GM19099 (cell line): Measurements from ENCODE around the gene LRP5.

Source experiments
- POLR2A ChIP-seq: IDR thresholded peaks from 3 replicates; pipeline ENCODE4 v1.6.1; 2011; ENCODE audit warnings: low read depth; ENCODE audit not compliant: insufficient read length; ENCODE audit errors: extremely low read depth

Gene LRP5

GRCh38 chr11:68298659-68299516 lies 13.5 kb upstream of the LRP5 start:
- TF ChIP-seq POLR2A, result no peak

- TF ChIP-seq POLR2A, result no peak
These were observed 12.1 kb upstream of the LRP5 start for GRCh38 chr11:68300076-68300830.

GRCh38 chr11:68302256-68302655 lies 10.1 kb upstream of the LRP5 start:
- TF ChIP-seq POLR2A, result no peak

- TF ChIP-seq POLR2A, result no peak
These were observed 9.7 kb upstream of the LRP5 start for GRCh38 chr11:68302670-68303069.

- TF ChIP-seq POLR2A, result no peak
These were observed 9.3 kb upstream of the LRP5 start for GRCh38 chr11:68303083-68303482.

- no peak for TF ChIP-seq POLR2A
These were observed 8.2 kb upstream of the LRP5 start for GRCh38 chr11:68303982-68304780.

- TF ChIP-seq POLR2A, result no peak
These were observed 5.8 kb upstream of the LRP5 start for GRCh38 chr11:68306636-68307035.

- no peak for TF ChIP-seq POLR2A
These were observed 4.3 kb upstream of the LRP5 start for GRCh38 chr11:68308068-68308467.

GRCh38 chr11:68309621-68310185 lies 2.7 kb upstream of the LRP5 start:
- TF ChIP-seq POLR2A, result no peak

- TF ChIP-seq POLR2A, result no peak
These were observed 953 bp upstream of the LRP5 start for GRCh38 chr11:68311160-68312116.

GRCh38 chr11:68312780-68313573 lies 586 bp downstream of the LRP5 start:
- TF ChIP-seq POLR2A, result peak; percentile 6

GRCh38 chr11:68313574-68314202 lies 1.3 kb downstream of the LRP5 start:
- TF ChIP-seq POLR2A, result no peak
